KMS-11 (cell line): Measurements from ENCODE around the gene MFN2.

ENCODE experiments used
- H2AFZ ChIP-seq: fragments of 200-600 bp; sonication (generic); 2 replicates; pipeline ENCODE4 v1.6.1; 2016; ENCODE audit warnings: antibody characterized with exemption, mixed run types, low read depth
- H3K27ac ChIP-seq: fragments of 200-600 bp; sonication (generic); 2 replicates; pipeline ENCODE4 v1.6.1; 2016; ENCODE audit warnings: mild to moderate bottlenecking, mixed run types
- H3K27me3 ChIP-seq: fragments of 200-600 bp; sonication (generic); 2 replicates; pipeline ENCODE4 v1.6.1; 2017; ENCODE audit warnings: mild to moderate bottlenecking, low read depth, mixed run types, moderate library complexity; ENCODE audit not compliant: insufficient read depth
- H3K36me3 ChIP-seq: fragments of 200-600 bp; sonication (generic); 2 replicates; pipeline ENCODE4 v1.6.1; 2017; ENCODE audit warnings: mild to moderate bottlenecking, mixed run types; ENCODE audit not compliant: insufficient read depth
- H3K4me1 ChIP-seq: fragments of 200-600 bp; sonication (generic); 2 replicates; pipeline ENCODE4 v1.6.1; 2016; ENCODE audit warnings: mild to moderate bottlenecking, low read depth, mixed run types; ENCODE audit not compliant: poor library complexity, severe bottlenecking
- H3K4me2 ChIP-seq: fragments of 200-600 bp; sonication (generic); 2 replicates; pipeline ENCODE4 v1.7.0; 2016; ENCODE audit warnings: mild to moderate bottlenecking, mixed run types
- H3K4me3 ChIP-seq: fragments of 200-600 bp; sonication (generic); IDR thresholded peaks from 2 replicates; pipeline ENCODE4 v1.6.1; 2017; ENCODE audit warnings: low read depth, low read length, mixed read lengths; ENCODE audit not compliant: insufficient read depth
- H3K79me2 ChIP-seq: fragments of 200-600 bp; sonication (generic); 2 replicates; pipeline ENCODE4 v1.6.1; 2016; ENCODE audit warnings: low read depth, mixed run types; ENCODE audit not compliant: insufficient read depth
- H3K9ac ChIP-seq: fragments of 200-600 bp; sonication (generic); 2 replicates; pipeline ENCODE4 v1.6.1; 2016; ENCODE audit warnings: mild to moderate bottlenecking, mixed run types
- H4K20me1 ChIP-seq: fragments of 200-600 bp; sonication (generic); 2 replicates; pipeline ENCODE4 v1.6.1; 2016; ENCODE audit warnings: mild to moderate bottlenecking, mixed run types; ENCODE audit not compliant: insufficient read depth
- CTCF ChIP-seq: fragments of 200-600 bp; sonication (generic); conservative IDR thresholded peaks from 2 replicates; pipeline ENCODE4 v1.6.1; 2017; ENCODE audit warnings: low read depth, mild to moderate bottlenecking, antibody characterized with exemption, low read length, moderate library complexity, mixed read lengths

MFN2 gene

GRCh38 chr1:11942280-11942679, 38.0 kb upstream of the MFN2 start:
- no peak overlapping the region for H3K9ac ChIP-seq
- H3K4me3 ChIP-seq, result no peak overlapping the region
- no peak for TF ChIP-seq CTCF
- H3K27ac ChIP-seq, result no peak overlapping the region
- no peak overlapping the region for H2AFZ ChIP-seq
- no peak overlapping the region for H3K4me2 ChIP-seq
- H3K36me3 ChIP-seq, result no peaks in the 10 kb centered on the region
- no peaks in the 10 kb centered on the region for H3K79me2 ChIP-seq
- no peaks in the 10 kb centered on the region for H3K4me1 ChIP-seq
- no peaks in the 10 kb centered on the region for H4K20me1 ChIP-seq
- H3K27me3 ChIP-seq, result no peaks in the 10 kb centered on the region

GRCh38 chr1:11943619-11944018, 36.6 kb upstream of the MFN2 start:
- H3K36me3 ChIP-seq, result no peaks in the 10 kb centered on the region
- H3K4me1 ChIP-seq, result no peaks in the 10 kb centered on the region
- no peaks in the 10 kb centered on the region for H3K79me2 ChIP-seq
- no peaks in the 10 kb centered on the region for H3K27me3 ChIP-seq
- H3K4me2 ChIP-seq, result no peak overlapping the region
- no peak overlapping the region for H2AFZ ChIP-seq
- no peaks in the 10 kb centered on the region for H4K20me1 ChIP-seq
- no peak overlapping the region for H3K4me3 ChIP-seq
- no peak overlapping the region for H3K27ac ChIP-seq
- no peak for TF ChIP-seq CTCF
- no peak overlapping the region for H3K9ac ChIP-seq

GRCh38 chr1:11944358-11944931, 35.8 kb upstream of the MFN2 start:
- Histone ChIP-seq H3K27ac (no peak overlapping the region), H3K79me2 (no peaks in the 10 kb centered on the region), H3K36me3 (no peaks in the 10 kb centered on the region), H3K4me3 (no peak overlapping the region), H3K27me3 (no peaks in the 10 kb centered on the region), H2AFZ (no peak overlapping the region), H4K20me1 (no peaks in the 10 kb centered on the region), H3K9ac (no peak overlapping the region), H3K4me2 (no peak overlapping the region), H3K4me1 (no peaks in the 10 kb centered on the region)
- no peak for TF ChIP-seq CTCF

GRCh38 chr1:11946647-11947046, 33.6 kb upstream of the MFN2 start:
- no peak for TF ChIP-seq CTCF
- no peaks in the 10 kb centered on the region for H3K79me2 ChIP-seq
- H3K27me3 ChIP-seq, result no peaks in the 10 kb centered on the region
- H3K4me3 ChIP-seq, result no peak overlapping the region
- H3K9ac ChIP-seq, result no peak overlapping the region
- no peak overlapping the region for H3K27ac ChIP-seq
- H4K20me1 ChIP-seq, result no peaks in the 10 kb centered on the region
- no peaks in the 10 kb centered on the region for H3K36me3 ChIP-seq
- H3K4me2 ChIP-seq, result no peak overlapping the region
- H2AFZ ChIP-seq, result no peak overlapping the region
- H3K4me1 ChIP-seq, result no peaks in the 10 kb centered on the region
